ENCODE results near the gene EDIL3.

GRCh38 chr5:83919071-83920041, 465.3 kb downstream of the EDIL3 start:
- TF ChIP-seq CTCF (IDR thresholded peaks at IDR 0.05 in 4 of 5, conservative IDR thresholded peaks at IDR 0.05 in 1 of 5) (no peak), POLR2A (IDR thresholded peaks at IDR 0.05) (no peak)
